CD4-positive, alpha-beta T cell (primary cell): ENCODE data around the gene TPCN1. TPM values are rescaled to one million over a fixed set of nuclear protein-coding genes. Genes with fewer than 3 reads are reported as not detected.

ENCODE experiments used
- ATAC-seq: fragments of 200-7000 bp; cut with Tn5 transposase; one replicate; pipeline ENCODE4 v1.10.0; 2022; ENCODE audit warnings: mild to moderate bottlenecking; ENCODE audit not compliant: poor library complexity
- CTCF ChIA-PET: fragments of 350-600 bp; sonication (Branson Sonifier 250); formaldehyde crosslinking; loops from one replicate; lab custom pipeline; 2021; ENCODE audit warnings: antibody characterized with exemption, inconsistent platforms; lab: Charles Lee
- POLR2A ChIA-PET: fragments of 350-600 bp; sonication (Branson Sonifier 250); formaldehyde crosslinking; loops from one replicate; lab custom pipeline; 2021; ENCODE audit warnings: antibody characterized with exemption, inconsistent platforms; lab: Charles Lee
- DNase-seq, 14 experiments: peaks; one replicate each; pipeline ENCODE4 v3.0.0-alpha.2; 2013 to 2020; ENCODE audit warnings: mixed read lengths in 2 of 14
- H3K27ac ChIP-seq, 2 donors: one replicate each; pipeline versions ENCODE4 v1.5.1 to v1.7.0; 2013; ENCODE audit warnings: low read length in 2 of 2, low read depth in 1 of 2, mild to moderate bottlenecking in 1 of 2
- H3K27me3 ChIP-seq, 2 experiments: 1 replicate in 1 of 2; 2 replicates in 1 of 2; pipeline versions ENCODE4 v1.6.1 to v1.7.0; 2013; ENCODE audit warnings: low read length in 2 of 2, control low read depth in 1 of 2, mild to moderate bottlenecking in 1 of 2, moderate library complexity in 1 of 2; ENCODE audit not compliant: insufficient read depth in 2 of 2, control insufficient read depth in 1 of 2
- H3K36me3 ChIP-seq: one replicate; pipeline ENCODE4 v1.6.1; 2013; ENCODE audit warnings: low read length, control low read depth; ENCODE audit not compliant: insufficient read depth
- H3K4me1 ChIP-seq: one replicate; pipeline ENCODE4 v1.6.1; 2013; ENCODE audit warnings: low read length, control low read depth; ENCODE audit not compliant: insufficient read depth
- H3K4me3 ChIP-seq: one replicate; pipeline ENCODE4 v1.5.1; 2013; ENCODE audit warnings: mild to moderate bottlenecking, low read length, moderate library complexity
- H3K9me3 ChIP-seq, 2 experiments: 1 replicate in 1 of 2; 2 replicates in 1 of 2; pipeline versions ENCODE4 v1.6.1 to v1.7.0; 2013; ENCODE audit warnings: low read length in 2 of 2, mild to moderate bottlenecking in 2 of 2, control low read depth in 1 of 2, moderate library complexity in 1 of 2; ENCODE audit not compliant: control insufficient read depth in 1 of 2, insufficient read depth in 1 of 2
- H3K27ac Mint-ChIP-seq: one replicate; pipeline ENCODE4 v1.8.0; 2020; ENCODE audit warnings: mixed read lengths
- H3K27me3 Mint-ChIP-seq: one replicate; pipeline ENCODE4 v1.8.0; 2021; ENCODE audit warnings: mixed read lengths
- H3K36me3 Mint-ChIP-seq: one replicate; pipeline ENCODE4 v1.8.0; 2021; ENCODE audit warnings: low read depth, mixed read lengths
- H3K4me1 Mint-ChIP-seq: one replicate; pipeline ENCODE4 v1.8.0; 2021; ENCODE audit warnings: low read depth, mixed read lengths
- H3K4me3 Mint-ChIP-seq: one replicate; pipeline ENCODE4 v1.8.0; 2020; ENCODE audit warnings: mild to moderate bottlenecking, mixed read lengths
- H3K9me3 Mint-ChIP-seq: one replicate; pipeline ENCODE4 v1.8.0; 2020; ENCODE audit warnings: mixed read lengths
- CTCF ChIP-seq: fragments of 200-600 bp; IDR thresholded peaks from one replicate; pipeline ENCODE4 v1.8.0; 2022; ENCODE audit warnings: antibody characterized with exemption, mild to moderate bottlenecking
- intact Hi-C, 2 experiments: fragments of 100-400 bp; cut with DNase I in 1 of 2; cut with micrococcal nuclease in 1 of 2; formaldehyde crosslinking; loops; one replicate each; pipeline versions ENCODE4 v1.15.1 to v1.9.0; 2023 to 2025; cut with DNase I, micrococcal nuclease
- total RNA-seq, 174 experiments: library from RNA in 2 of 174; stranded (reverse) in 2 of 174; gene quantifications; one replicate each; pipeline ENCODE4 v1.2.3 and lab custom pipeline; 2021 to 2026

TPCN1 gene
- total RNA-seq, 2 experiments from 2014 or later = 52.4 to 59.7 TPM

GRCh38 chr12:113293100-113293499, 71.8 kb downstream of the TPCN1 start:
- Mint-ChIP-seq H3K27ac (no peak overlapping the region), H3K27me3 (no peaks in the 10 kb centered on the region), H3K4me1 (no peaks in the 10 kb centered on the region), H3K9me3 (no peaks in the 10 kb centered on the region), H3K4me3 (no peak overlapping the region), H3K36me3 (peaks cover 76% of the 10 kb centered on the region)
- intact Hi-C loops = no loop called here
- no peak for TF ChIP-seq CTCF
- POLR2A ChIA-PET = no interaction called here
- no peak for DNase-seq
- no peak for ATAC-seq
- CTCF ChIA-PET = no interaction called here
- Histone ChIP-seq H3K36me3 (peaks cover 61% of the 10 kb centered on the region), H3K27me3 (no peaks in the 10 kb centered on the region), H3K27ac (no peak overlapping the region), H3K4me3 (no peak overlapping the region), H3K4me1 (no peaks in the 10 kb centered on the region), H3K9me3 (no peaks in the 10 kb centered on the region)

- Histone ChIP-seq H3K27ac (no peak overlapping the region), H3K4me3 (no peak overlapping the region), H3K4me1 (no peaks in the 10 kb centered on the region), H3K27me3 (no peaks in the 10 kb centered on the region), H3K36me3 (peaks cover 62% of the 10 kb centered on the region), H3K9me3 (no peaks in the 10 kb centered on the region)
- no peak overlapping the region for H3K4me3 Mint-ChIP-seq
- no peak overlapping the region for H3K27ac Mint-ChIP-seq
- peaks cover 69% of the 10 kb centered on the region for H3K36me3 Mint-ChIP-seq
- no peaks in the 10 kb centered on the region for H3K4me1 Mint-ChIP-seq
- no peaks in the 10 kb centered on the region for H3K27me3 Mint-ChIP-seq
- ATAC-seq = no peak
- H3K9me3 Mint-ChIP-seq = no peaks in the 10 kb centered on the region
- no peak for TF ChIP-seq CTCF
- ChIA-PET POLR2A (no interaction called here), CTCF (no interaction called here)
- intact Hi-C loops = no loop called here
- no peak for DNase-seq
Observed at GRCh38 chr12:113295886-113296556, 74.8 kb downstream of the TPCN1 start.

GRCh38 chr12:113296557-113297213, 75.4 kb downstream of the TPCN1 start:
- Histone ChIP-seq H3K27ac (no peak overlapping the region), H3K4me3 (no peak overlapping the region), H3K27me3 (no peaks in the 10 kb centered on the region), H3K36me3 (peaks cover 62% of the 10 kb centered on the region), H3K4me1 (no peaks in the 10 kb centered on the region), H3K9me3 (no peaks in the 10 kb centered on the region)
- no peak for TF ChIP-seq CTCF
- no peaks in the 10 kb centered on the region for H3K4me1 Mint-ChIP-seq
- H3K36me3 Mint-ChIP-seq = peaks cover 64% of the 10 kb centered on the region
- H3K27me3 Mint-ChIP-seq = no peaks in the 10 kb centered on the region
- ATAC-seq (no peak), DNase-seq (no peak)
- intact Hi-C loops = no loop called here
- H3K4me3 Mint-ChIP-seq = no peak overlapping the region
- H3K9me3 Mint-ChIP-seq = no peaks in the 10 kb centered on the region
- no peak overlapping the region for H3K27ac Mint-ChIP-seq
- CTCF ChIA-PET = no interaction called here
- POLR2A ChIA-PET = no interaction called here
